ENCODE measurements around the gene BCAS3.

Gene BCAS3

GRCh38 chr17:61409301-61410112 is 731.9 kb downstream of the BCAS3 start:
- TF ChIP-seq ZFX (IDR thresholded peaks at IDR 0.05): peak; percentile 24; the same call in 1 of the 2 replicates
- TF ChIP-seq, protein P1, sequence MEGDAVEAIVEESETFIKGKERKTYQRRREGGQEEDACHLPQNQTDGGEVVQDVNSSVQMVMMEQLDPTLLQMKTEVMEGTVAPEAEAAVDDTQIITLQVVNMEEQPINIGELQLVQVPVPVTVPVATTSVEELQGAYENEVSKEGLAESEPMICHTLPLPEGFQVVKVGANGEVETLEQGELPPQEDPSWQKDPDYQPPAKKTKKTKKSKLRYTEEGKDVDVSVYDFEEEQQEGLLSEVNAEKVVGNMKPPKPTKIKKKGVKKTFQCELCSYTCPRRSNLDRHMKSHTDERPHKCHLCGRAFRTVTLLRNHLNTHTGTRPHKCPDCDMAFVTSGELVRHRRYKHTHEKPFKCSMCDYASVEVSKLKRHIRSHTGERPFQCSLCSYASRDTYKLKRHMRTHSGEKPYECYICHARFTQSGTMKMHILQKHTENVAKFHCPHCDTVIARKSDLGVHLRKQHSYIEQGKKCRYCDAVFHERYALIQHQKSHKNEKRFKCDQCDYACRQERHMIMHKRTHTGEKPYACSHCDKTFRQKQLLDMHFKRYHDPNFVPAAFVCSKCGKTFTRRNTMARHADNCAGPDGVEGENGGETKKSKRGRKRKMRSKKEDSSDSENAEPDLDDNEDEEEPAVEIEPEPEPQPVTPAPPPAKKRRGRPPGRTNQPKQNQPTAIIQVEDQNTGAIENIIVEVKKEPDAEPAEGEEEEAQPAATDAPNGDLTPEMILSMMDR (conservative IDR thresholded peaks at IDR 0.05): peak; percentile 92
- H3K27ac ChIP-seq: peak overlapping the region; percentile 14; the same call in 1 of the 2 replicates

- TF ChIP-seq, protein P1 (conservative IDR thresholded peaks at IDR 0.05): no peak
- no peak for TF ChIP-seq ZFX (IDR thresholded peaks at IDR 0.05)
- H3K27ac ChIP-seq: no peak overlapping the region
Measured at GRCh38 chr17:61410141-61411010, 732.7 kb downstream of the BCAS3 start.

DNA sequence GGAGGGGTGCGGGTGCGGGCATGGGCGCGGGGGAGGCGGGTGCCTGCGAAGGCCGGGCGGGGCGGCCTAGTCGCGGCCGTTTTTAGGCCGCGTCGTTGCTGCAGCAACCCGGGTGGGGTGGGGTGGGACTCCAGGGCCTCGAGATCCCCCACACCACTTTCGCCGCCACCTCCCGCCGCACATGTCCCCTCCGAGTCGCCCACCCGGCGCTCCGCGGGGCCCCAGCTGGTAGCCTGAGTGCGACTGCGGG is 733.3 kb downstream of the BCAS3 start:
- TF ChIP-seq, protein P1 (conservative IDR thresholded peaks at IDR 0.05): no peak; the same call in 1 of the 2 replicates
- no peak for TF ChIP-seq ZFX (IDR thresholded peaks at IDR 0.05)
- no peak overlapping the region for H3K27ac ChIP-seq

GRCh38 chr17:61411261-61412142 is 733.9 kb downstream of the BCAS3 start:
- TF ChIP-seq, protein P1 (conservative IDR thresholded peaks at IDR 0.05): no peak
- TF ChIP-seq ZFX (IDR thresholded peaks at IDR 0.05): peak; percentile 35; the same call in 1 of the 2 replicates
- H3K27ac ChIP-seq: peak overlapping the region; percentile 67

GRCh38 chr17:61412143-61412859 is 734.6 kb downstream of the BCAS3 start:
- H3K27ac ChIP-seq: peak overlapping the region; percentile 67
- TF ChIP-seq, protein P1 (conservative IDR thresholded peaks at IDR 0.05): peak; percentile 99
- TF ChIP-seq ZFX (IDR thresholded peaks at IDR 0.05): no peak

DNA sequence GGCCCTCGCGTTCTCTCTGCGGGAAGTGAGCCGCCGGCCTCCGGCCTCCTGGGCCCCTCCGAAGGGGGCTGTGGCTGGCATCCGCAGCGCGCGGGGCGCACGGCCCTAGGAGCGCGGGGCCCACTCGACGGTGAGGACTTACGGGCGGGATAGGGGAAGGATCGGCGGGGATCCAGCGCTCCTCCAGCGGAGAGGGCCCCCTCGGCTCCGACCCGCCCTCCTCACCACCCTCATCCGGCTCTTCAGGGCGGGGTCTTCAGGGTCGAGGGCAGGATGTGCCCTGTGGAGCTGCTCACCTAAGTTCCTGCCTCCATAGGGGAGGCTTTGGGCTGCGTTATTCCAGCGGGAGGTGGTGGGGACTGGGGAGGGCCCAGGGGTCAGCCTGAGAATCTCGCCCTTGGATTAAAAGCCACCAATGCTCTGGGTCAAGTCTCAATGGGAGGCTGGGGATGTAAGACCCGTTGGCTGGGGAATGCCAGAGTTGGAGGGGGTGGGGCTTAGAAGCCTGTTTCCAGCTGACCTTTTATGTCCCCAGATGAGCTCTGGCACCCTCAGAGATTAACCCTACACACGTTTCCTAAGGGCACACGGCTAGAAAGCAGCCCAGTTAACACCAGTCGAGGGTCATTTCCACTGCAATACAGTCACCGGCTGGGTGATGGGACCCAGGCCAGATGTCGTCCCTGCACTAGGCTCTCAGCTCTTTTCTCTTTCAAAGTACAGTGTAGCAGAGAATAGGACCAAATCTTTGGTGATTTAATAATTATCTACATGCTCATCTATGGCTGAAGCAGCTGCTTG is 735.4 kb downstream of the BCAS3 start:
- no peak for TF ChIP-seq ZFX (IDR thresholded peaks at IDR 0.05)
- TF ChIP-seq, protein P1 (conservative IDR thresholded peaks at IDR 0.05): no peak
- H3K27ac ChIP-seq: peak overlapping the region; percentile 67

All from C4-2B (cell line).